HG03432 (cell line): ENCODE data around the gene CEBPB.

ENCODE experiments used
- ATAC-seq: cut with Tn5 transposase; IDR thresholded peaks from one replicate; pipeline ENCODE4 v1.9.1; 2021; ENCODE audit warnings: mild to moderate bottlenecking, moderate library complexity; ENCODE audit not compliant: unreplicated experiment

The CEBPB gene

DNA sequence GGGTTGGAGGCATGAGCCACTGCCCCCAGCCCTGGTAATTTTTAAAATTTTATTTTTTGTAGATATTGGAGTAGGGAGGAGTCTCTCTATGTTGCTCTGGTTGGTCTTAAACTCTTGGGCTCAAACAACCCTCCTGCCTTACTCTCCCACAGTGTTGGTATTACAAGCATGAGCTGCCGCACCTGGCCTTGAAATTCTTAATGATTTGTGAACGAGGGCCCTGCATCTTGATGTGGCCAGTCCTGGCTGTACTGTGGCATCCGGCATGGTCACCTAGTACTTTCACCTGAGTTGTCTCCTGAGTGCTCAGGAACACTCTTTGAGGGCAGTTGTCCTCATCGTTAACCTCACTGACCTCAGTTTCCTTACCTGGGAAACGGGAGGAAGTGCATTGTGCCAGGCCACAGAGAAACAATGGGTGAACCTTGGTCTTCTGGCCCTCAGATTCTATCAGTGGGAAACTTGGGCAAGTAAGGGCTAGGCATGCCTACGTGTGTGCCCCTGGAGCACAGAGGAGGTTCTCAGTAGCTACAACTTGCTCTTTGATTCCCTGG lies 19.5 kb downstream of the CEBPB start:
- ATAC-seq, result no peak

DNA sequence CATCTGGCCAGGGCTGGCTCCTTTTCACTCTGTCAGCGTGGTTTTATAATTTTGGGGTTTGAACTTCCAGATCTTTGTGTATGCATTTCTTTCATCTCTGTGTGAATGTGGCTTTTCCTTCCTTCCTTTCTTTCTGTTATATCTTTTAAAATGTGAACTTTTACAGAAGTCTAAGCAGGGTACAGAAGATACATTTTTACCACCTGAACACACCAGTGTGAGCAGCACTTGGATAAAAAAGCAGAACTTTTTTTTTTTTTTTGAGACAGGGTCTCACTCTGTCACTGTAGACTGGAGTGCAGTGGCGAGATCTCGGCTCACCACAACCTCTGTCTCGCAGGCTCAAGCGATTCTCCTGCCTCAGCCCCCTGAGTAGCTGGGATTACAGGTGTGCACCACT lies 20.5 kb downstream of the CEBPB start:
- ATAC-seq, result no peak

DNA sequence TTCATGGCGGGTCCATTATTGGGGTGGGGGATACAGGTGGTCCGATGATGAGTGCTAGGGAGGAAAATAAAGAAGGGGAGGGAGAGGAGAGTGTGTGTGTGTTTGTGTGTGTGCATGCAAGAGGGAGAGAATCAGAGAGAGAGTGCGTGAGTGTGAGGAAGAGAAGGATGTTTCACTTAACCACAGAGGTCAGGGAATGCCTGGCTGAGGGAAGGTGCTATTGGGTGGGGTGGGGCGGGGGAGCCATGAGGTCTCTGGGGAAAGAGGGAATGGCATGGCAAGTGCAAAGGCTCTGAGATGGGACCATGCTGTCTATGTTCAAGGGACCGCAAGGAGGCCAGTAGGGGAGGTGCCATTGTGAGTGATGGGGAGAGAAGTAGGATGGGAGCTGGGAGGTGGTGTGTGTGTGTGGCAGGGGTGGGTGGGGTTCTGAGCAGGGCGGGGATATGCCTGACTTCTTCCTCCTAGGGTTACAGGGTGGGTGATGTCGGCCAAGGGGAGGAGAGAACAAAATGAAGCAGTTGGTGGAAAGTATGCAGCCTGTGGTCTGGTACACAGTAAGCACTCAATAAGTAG lies 23.0 kb downstream of the CEBPB start:
- no peak for ATAC-seq

DNA sequence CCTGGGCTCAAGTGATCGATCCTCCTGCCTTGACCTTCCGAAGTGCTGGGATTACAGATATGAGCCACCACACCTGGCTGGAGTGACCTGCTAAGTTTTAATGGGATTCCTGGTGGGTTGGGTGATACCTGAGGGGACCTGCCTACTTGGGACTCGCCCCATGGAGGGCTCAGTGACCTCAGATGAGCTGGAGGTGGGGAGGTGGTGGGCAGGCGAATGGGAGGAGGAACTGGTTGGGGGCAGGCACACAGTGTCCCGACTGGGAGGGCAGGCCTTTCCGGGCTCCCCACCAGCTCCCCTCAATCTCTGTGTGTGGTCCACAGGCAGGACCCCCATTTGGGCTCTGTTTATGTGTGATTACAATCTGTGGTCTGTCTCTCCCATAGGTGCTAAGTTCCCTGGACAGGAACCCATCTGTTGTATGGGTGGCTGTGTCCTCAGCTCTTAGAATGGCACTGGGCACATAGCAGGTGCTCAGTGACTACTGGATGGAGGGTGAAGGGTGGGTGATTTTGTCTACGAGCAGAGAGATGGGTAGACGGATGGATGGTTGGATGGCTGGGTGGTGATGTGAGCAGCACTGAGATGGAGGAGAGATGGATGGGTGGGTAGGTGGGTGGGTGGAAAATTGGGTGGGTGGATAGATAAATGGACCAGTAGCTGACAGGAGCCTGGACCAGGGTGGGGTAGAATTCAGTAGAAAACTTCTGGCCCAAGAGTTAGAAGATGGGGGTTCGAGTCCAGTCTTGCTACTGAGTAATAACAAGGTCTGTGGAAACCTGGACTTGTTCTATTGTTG lies 23.8 kb downstream of the CEBPB start:
- ATAC-seq, result no peak

DNA sequence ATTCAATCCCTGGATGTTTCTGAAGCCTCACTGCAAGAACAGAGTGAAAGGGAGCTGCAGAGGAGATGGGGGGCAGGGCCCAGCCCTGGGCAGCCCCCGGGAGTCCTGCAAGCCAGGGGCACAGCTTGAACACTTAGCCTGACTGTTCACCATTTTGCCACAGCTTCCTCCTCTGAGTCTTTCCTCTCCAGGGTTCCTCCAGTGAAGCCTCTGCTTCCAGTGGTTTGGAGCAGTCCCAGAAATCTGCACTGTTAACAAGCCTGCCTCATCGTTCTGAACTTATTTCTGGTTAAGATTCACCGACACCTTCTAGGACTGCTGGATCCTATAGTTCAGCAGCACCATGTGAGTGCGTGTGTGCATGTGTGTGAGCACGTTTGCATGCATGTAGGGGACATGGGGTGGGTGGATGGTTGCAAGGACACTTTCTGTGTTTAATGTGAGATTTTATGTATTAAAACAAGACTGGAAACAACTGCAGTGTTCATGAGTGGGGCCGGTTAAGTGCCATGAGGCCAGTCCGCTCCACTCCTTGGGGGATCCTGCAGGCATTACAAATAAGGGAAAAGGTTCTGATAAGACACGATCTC lies 24.6 kb downstream of the CEBPB start:
- no peak for ATAC-seq

DNA sequence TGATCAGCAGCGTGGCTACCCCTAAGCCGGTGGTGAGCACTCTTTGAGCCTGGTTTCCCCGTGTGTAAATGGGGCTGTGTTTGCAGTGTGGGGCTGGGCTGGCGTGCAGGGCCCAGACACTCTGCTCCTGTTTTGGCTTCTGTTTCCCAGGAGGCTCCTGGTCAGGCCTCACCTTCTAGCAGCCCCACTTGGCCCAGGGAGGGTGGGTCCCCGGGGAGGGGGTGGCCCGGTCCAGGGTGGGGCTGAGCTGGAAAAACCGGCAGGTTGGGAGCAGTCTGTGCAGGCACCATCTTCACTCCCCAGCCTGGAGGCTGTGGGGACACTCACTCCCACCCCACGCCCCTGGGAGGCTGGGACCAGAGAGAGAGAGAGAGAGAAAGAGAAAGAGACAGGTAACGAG lies 25.3 kb downstream of the CEBPB start:
- no peak for ATAC-seq

DNA sequence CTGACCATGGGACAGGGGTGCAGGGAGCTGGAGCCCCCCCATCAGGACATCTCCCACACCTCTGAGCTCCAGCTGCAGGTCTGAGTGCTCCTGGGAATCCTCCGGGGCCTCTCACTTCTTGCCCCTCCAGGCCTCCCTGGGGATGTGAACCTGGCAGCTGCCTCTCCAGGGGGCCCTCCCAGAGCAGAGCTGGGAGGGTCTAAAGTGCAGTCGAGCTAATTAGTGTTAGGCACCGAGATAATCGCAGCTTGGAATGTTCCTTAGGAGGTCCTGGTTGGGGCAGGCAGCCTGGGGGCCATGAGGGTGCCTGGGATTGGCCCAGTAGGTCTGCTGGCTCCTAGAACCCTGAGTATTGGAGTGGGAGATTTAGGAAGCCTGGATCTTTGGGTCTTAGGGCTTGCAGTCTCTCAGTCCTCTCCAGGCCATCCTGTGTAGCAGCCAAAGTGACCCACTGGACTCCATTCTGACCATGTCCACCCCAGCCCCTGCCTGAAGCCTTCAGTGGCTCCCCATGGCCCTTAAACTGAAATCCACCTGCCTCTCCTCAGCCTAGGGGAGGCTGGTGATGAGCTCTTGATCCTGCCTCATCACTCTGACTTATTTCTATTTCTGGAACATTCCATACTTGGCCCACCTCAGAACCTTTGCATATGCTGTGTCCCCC lies 26.0 kb downstream of the CEBPB start:
- no peak for ATAC-seq

DNA sequence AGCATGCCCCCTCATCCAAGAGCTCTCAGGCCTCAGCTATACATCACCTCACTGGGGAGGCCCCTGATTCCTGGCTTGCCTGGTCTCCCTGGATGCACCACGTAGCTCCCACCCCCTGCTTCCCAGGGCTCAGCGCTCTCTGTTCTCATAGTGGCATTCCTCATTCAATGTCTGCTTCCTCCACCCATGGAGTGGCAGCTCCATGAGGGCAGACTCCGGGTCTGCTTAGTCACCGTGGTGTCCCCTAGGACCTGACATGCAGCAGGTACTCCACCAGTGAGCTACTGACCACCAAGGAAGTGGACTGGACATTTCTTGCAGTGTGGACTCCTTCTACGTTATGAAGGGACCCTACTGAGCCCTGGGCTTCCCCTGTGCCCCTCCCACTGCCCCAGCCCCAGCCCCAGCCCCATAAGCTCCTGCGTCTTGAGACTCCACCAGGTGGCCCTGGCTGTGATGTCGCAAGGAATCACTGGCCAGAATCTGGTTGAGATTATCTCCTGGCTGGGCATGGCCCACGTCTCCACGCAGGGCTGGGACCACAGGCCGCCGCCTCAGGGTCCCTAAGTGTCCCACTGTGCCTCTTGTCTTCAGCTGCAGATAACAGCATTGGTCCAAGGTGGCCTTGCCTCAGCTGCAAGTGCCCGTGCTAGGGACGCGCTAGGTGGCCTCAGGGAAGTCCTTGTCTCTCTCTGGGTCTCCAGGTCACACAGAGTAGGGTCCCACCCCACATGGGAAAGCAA lies 26.7 kb downstream of the CEBPB start:
- ATAC-seq, result no peak

DNA sequence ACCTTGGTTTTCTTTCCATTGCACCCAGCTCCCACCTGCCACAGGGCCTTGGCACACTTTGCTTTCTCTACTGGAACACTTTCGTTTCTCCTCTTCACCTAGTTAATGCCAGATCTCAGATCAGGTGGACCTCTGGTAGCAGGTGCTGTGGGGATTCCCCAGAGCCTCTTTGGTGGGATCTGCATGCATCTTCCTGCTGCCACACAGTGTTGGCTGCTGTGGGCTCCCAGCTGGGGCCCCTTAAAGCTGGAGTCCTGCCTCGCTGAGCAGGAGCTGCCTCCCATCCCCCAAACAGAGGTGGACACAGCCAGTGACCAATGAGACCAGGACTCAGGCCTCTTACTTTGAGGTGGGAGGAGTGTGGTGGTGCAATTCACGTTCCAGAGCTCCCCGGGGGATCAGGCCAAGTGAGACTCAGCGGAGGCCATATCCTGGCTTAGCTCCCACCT lies 28.4 kb downstream of the CEBPB start:
- ATAC-seq, result no peak

DNA sequence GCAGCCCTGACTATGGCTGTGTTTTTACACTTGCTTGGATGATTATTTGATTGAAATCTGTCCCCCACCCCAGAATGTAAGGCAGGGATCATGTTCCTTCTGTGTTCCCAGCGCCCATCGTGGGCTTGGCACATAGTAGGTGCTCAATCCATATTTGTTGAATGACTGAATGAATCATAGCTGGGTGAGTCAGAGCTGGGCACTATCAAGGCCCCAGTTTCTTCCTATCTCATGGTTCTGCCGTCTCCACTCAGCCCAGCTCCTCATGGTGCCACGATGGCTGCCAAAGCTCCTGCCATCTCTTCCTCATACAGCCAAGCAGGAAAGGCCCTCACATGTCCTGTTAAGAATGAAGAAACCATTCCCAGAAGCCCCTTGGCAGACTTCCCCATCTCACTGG lies 29.0 kb downstream of the CEBPB start:
- no peak for ATAC-seq

DNA sequence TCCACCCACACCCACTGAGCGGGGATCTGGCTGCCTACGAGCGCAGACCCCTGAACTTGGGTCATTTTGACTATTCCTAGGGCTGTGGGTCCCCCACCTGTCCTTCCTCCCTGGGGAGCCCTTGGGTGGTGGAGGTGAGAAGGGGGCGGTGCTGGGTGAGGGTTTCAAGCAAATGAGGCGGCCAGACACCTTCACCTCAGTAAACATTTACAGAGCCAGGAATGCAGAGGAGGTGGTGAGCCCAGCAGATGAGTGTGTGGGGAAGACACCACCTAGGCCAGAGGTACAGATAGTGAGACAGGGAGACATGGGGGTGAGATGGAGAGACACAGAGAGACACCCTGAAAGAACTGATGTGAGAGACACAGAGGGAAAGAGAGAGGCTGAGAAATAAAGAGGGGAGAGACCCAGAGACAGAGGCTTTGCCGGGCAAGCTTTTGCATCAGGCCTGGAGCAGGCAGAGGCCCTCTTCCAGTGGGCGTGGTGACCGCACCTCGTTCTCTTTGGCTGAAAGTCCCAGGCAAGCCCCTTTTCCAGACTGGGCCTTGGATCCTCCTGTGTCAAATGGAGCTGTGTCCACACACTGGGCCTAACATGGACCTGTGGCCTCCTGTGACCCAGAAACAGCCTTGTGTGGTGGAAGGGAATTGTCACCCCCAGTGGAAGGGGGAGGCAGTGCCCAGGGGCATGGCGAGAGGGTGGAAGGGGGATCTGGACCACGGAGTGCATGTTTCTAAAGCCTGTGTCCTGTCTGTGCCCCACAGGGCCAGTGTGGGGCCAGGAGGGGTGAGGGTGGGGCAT lies 29.7 kb downstream of the CEBPB start:
- ATAC-seq, result no peak

DNA sequence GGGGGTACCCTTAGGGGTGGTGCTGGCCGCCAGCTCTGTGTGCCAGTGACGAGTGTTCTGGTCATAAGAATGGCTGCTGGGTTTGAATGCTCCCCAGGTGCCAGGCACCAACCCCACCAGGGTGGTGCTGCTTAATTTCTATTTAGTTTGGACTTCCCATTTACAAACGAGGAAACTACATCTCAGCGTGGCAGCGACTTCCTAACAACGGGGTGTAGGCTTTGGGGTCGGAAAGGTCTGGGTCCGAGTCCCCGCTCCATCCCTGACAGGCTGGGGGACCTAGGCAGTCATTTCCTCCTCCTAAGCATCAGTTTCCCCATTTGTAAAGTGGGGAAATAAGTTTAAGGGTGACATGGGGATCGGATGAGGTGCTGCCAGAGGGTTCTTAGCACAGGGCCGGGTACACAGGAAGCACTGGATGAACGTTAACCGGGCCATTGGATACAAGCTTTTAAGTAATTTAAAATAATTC lies 30.3 kb downstream of the CEBPB start:
- no peak for ATAC-seq

DNA sequence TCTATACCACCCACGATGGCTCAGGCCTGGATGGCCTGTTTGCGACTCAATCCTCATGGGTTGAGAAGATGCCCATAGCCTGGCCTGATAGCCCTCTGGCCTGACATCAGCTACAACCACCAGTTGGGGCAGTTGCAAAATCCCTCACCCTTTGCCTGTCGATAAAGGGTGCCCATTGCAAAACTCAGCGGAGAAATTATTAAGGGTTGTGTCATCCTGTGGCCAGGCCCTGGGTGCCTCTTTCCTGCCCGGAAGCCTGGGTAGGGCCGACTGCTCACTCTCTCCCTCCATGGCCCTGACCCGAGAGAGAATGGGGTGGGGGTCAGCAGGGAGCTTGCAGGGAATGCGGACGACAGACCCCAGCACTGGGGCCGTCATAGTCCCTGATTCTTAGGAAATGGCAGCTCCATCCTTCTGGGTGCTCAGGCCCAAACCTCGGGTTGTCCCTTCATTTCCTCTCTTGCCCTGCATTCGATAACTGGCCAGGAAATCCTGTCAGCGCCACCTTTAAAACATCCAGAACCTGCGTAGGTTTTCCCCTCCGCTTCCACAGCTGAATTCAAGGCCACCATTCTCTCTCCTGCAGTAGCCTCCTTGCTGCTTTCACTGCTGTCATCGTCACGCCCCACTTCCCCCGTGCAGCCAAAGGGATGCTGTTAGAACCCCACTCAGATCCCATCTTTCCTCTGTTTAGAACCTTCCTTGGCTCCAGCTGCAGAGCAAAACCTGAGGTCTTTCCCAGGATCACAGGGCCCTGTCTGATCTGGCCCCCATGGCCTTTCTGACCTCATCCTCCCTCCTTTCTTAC lies 31.1 kb downstream of the CEBPB start:
- ATAC-seq, result no peak

DNA sequence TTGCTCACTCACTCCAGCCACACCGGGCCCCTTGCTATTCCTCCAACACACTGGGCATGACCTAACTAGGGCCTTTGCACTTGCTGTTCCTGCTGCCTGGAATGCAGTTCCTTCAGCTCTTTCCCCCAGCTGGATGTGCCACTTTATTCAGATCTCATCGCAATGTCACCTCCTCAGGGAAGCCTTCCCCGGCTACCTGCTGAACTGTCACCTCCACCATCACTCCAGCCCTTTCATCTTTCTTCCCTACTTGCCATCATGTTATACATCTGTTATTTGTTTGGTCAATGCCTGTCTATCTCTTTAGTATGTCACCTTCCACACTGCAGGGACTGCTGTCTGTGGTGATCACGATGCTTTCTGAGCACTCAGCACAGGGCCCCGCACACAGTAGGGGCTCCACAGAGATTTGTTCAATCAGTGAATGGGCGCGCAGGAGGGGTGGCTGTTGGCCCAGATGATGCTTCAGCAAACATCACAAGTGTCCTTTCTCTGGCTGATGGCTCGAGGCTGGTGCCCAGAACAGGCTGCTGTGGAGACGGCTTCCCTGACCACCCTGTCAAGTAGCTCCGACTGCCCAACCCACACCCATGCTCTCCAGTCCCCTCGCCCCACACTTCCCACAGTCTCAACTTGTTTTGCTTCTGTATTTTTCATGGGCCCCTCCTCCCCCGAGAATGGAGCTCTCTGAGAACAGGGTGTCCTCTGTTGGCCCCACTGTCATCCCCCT lies 31.8 kb downstream of the CEBPB start:
- no peak for ATAC-seq

DNA sequence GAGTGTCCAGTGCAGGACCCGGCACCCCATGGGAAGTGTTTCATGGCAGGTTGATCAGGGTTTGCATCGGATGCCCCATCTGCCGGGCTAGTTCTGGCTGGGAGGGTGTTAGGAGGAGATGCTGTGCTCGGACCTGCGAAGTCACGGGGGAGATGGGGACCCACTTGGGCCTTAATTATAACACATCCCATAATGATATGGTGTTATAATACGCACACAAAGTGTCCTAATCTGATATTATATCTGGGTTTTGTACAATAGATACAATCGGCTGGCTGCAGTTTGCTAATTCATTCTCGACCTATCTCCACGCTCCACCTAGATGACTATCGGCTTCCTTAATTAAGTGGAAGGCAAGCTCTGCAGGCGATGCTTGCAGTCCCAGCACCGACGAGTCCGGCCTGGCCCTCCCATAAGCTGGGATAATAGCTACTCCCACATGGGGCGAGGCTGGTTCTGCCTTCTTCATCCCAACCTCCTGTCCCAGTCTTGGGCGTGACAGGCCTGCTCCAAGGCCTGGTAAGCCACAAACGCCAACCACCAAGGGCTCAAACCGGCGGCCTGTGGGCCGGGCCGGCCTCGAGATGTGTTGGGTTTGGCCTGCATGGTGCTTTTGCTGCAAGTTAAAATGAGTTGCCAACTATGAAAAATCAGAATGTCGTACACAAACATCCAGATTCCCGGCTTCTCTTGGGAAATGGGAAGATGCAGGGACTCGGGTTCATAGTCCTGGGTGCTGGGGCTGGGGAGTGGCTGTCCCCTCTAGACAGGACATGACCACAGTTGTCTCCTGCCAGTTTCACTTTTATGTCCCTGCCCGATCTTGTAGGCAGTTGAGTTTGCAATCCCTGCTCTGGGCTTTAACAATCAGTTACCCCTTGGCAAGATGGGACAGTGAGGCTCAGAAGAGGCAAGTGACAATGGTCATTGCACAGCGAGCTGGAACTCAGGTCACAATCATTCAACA lies 32.7 kb downstream of the CEBPB start:
- ATAC-seq, result no peak

DNA sequence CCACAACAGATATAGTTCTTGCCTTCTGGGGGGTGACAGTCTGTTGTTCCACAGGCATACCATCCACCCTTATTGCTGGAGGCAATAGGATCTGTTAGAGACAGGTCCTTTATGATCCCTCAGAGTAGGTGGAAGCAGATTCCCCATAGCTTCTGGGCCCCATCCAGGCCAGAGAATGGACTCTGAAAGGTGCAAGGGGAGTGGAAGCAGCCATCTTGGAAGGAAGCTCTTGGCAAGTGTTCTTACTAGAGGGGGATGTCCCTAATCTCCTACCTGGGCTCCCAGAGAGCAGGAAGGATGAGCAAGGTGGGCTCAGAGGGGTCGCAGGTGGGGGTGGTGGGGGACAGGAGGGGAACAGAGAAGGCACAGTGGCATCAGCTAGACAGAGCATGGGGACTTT lies 33.4 kb downstream of the CEBPB start:
- no peak for ATAC-seq

DNA sequence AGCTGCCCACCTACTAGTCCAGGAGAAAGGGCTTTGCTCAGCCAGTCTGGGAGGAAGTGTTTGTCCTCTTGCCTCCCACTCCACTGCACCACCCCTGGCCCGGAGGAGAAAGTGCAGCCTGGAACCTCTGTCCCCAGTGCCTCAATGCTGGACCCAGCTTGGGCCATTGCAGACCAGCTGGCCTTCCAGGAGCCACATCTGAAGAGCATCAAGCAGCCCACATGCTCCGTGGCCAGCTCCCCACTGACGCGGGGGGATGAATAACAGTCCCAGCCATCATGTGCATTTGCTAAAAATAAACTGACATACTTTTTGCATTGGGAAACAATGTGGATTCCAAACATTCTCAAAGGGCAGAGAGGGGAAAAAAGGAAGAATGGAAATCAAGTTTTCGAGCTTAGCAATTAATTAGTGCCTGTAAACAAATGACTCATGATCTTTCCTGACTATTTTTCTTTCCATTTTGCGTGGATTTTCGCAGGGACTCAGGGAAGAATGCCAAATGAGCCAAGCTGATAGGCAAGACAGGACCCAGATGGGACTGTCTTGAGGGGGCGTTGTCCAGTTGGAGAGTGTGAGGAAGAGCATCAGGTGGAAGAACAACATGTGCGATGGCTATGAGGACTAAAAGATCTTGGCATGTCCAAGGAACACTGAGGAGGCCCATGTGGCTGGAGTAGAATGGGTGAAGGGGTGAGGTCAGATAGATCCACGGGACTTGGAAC lies 34.1 kb downstream of the CEBPB start:
- ATAC-seq, result no peak
